HUES6 (cell line): ENCODE results near the gene FRA10AC1.

Experiments
- H3K27ac ChIP-seq: 2 replicates; pipeline ENCODE4 v1.7.0; 2013; ENCODE audit warnings: low read depth, mild to moderate bottlenecking, low read length, inconsistent platforms
- H3K27me3 ChIP-seq: 2 replicates; pipeline ENCODE4 v1.6.1; 2013; ENCODE audit warnings: low read length; ENCODE audit not compliant: control insufficient read depth, insufficient read depth
- H3K36me3 ChIP-seq: 2 replicates; pipeline ENCODE4 v1.6.1; 2013; ENCODE audit warnings: low read length; ENCODE audit not compliant: control insufficient read depth, insufficient read depth
- H3K4me1 ChIP-seq: 2 replicates; pipeline ENCODE4 v1.6.1; 2013; ENCODE audit warnings: low read length; ENCODE audit not compliant: control insufficient read depth, insufficient read depth
- H3K4me3 ChIP-seq: 2 replicates; pipeline ENCODE4 v1.5.1; 2013; ENCODE audit warnings: low read depth, low read length
- H3K9ac ChIP-seq: one replicate; pipeline ENCODE4 v1.6.1; 2013; ENCODE audit warnings: mild to moderate bottlenecking, low read length
- H3K9me3 ChIP-seq: 2 replicates; pipeline ENCODE4 v1.6.1; 2013; ENCODE audit warnings: low read depth, low read length; ENCODE audit not compliant: control insufficient read depth, insufficient read depth

The FRA10AC1 gene

GRCh38 chr10:93702210-93703001 lies at the start of gene FRA10AC1:
Gene FRA10AC1 (minus strand): TSS chr10:93702592. CDS start chr10:93700106, 2,486 bp downstream.
- Histone ChIP-seq H3K4me1 (peaks cover 15% of the 10 kb centered on the region; the same call in 1 of the 2 replicates), H3K36me3 (peaks cover 19% of the 10 kb centered on the region), H3K9me3 (no peaks in the 10 kb centered on the region), H3K27me3 (no peaks in the 10 kb centered on the region), H3K9ac (peak within 1 kb of the TSS; percentile 82), H3K27ac (peak within 1 kb of the TSS; percentile 40; the same call in 1 of the 2 replicates), H3K4me3 (peak within 1 kb of the TSS; percentile 77)

- no peaks in the 10 kb centered on the region for H3K36me3 ChIP-seq
- peaks cover 82% of the 10 kb centered on the region for H3K4me1 ChIP-seq
- no peak overlapping the region for H3K27ac ChIP-seq
- H3K9me3 ChIP-seq: no peaks in the 10 kb centered on the region
- H3K27me3 ChIP-seq: peaks cover 6% of the 10 kb centered on the region; the same call in 1 of the 2 replicates
- peak overlapping the region; percentile 47 for H3K4me3 ChIP-seq
- no peak overlapping the region for H3K9ac ChIP-seq
Measured at GRCh38 chr10:93751832-93752231, 49.4 kb upstream of the FRA10AC1 start.

- Histone ChIP-seq H3K36me3 (no peaks in the 10 kb centered on the region), H3K4me1 (peaks cover 79% of the 10 kb centered on the region), H3K9me3 (no peaks in the 10 kb centered on the region), H3K4me3 (peak overlapping the region; percentile 11), H3K27me3 (peaks cover under 1% of the 10 kb centered on the region; the same call in 1 of the 2 replicates), H3K27ac (no peak overlapping the region), H3K9ac (no peak overlapping the region)
Measured at GRCh38 chr10:93751124-93751523, 48.7 kb upstream of the FRA10AC1 start.

DNA sequence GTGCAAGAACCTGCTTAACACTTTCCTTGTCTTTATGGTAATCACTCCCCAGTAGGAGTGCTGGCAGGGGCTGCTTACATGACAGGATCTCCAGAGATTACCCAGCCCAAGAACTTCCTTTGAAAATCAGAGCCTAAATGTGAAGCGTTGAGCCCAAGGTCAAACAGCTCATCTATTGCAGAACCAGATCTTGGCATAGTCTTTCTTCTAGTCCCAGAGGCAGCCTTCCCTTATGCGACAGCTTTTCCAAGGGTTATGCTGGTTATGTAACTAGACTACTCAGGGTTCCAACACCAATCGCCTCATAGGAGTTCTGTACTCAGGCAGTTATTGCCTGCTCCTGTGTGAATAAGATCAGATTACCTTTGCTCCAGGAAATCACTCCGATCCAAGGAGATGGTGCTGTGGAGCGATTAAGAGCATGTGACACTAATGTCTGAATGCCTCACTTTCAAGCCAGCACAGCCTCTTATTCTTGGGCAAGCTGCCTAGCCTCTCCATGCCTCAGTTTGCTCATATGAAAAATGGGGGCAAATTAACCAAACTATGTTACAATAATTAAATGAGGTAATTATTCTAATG lies 46.9 kb upstream of the FRA10AC1 start:
- peak overlapping the region; percentile 23 for H3K4me3 ChIP-seq
- peak overlapping the region; percentile 30 for H3K9ac ChIP-seq
- no peaks in the 10 kb centered on the region for H3K27me3 ChIP-seq
- no peaks in the 10 kb centered on the region for H3K36me3 ChIP-seq
- peak overlapping the region; percentile 30; the same call in 1 of the 2 replicates for H3K27ac ChIP-seq
- H3K9me3 ChIP-seq: no peaks in the 10 kb centered on the region
- peaks cover 72% of the 10 kb centered on the region for H3K4me1 ChIP-seq

DNA sequence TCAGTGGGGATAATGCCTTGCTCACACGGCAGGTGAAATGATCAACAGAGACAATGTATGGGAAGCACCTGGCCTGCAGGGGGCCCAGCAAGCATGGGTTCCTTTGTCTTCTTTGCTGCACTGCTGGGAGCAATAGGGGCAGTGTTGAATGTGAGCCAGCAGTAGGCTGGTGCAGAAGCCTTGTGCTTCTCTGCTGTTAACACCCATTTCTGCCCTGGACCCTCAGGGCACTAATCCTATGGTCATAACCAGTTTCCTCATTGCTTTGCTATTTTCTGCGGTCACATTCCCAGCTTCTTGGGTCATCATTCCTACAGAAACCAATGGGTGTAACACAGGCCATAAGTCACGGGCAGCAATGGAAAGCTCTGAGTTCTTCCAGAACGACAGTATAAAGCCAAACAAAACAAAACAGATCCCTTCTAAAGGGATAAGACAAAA lies 44.5 kb upstream of the FRA10AC1 start:
- no peaks in the 10 kb centered on the region for H3K9me3 ChIP-seq
- no peak overlapping the region for H3K9ac ChIP-seq
- no peaks in the 10 kb centered on the region for H3K36me3 ChIP-seq
- H3K27me3 ChIP-seq: no peaks in the 10 kb centered on the region
- H3K4me3 ChIP-seq: no peak overlapping the region
- peaks cover 50% of the 10 kb centered on the region for H3K4me1 ChIP-seq
- H3K27ac ChIP-seq: peak overlapping the region; percentile 46; the same call in 1 of the 2 replicates

GRCh38 chr10:93745408-93746065 lies 43.1 kb upstream of the FRA10AC1 start:
- peaks cover 37% of the 10 kb centered on the region for H3K4me1 ChIP-seq
- H3K9ac ChIP-seq: no peak overlapping the region
- no peak overlapping the region for H3K27ac ChIP-seq
- no peaks in the 10 kb centered on the region for H3K9me3 ChIP-seq
- no peaks in the 10 kb centered on the region for H3K27me3 ChIP-seq
- no peaks in the 10 kb centered on the region for H3K36me3 ChIP-seq
- H3K4me3 ChIP-seq: no peak overlapping the region

- Histone ChIP-seq H3K4me3 (no peak overlapping the region), H3K36me3 (no peaks in the 10 kb centered on the region), H3K9me3 (no peaks in the 10 kb centered on the region), H3K4me1 (peaks cover 13% of the 10 kb centered on the region), H3K27me3 (no peaks in the 10 kb centered on the region), H3K27ac (no peak overlapping the region), H3K9ac (no peak overlapping the region)
Measured at GRCh38 chr10:93742633-93743349, 40.4 kb upstream of the FRA10AC1 start.

DNA sequence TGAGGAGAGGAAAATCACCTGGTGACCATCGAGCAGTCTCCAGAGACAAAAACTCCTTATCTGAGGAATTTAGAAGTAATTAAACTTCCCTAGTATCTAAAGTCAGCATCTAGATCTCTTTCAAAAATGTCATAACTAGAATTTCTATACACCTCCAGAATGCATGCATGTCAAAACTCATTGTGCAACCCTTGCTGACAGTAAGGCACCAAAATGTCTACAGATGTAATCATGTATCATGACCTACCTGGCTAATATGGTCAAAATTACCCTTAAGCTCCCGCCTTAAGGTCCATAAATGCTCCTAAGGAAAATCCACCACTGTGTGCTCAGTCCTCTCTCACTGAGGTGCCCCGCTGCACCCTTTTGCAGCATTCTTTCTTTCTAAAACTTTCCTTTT lies 39.0 kb upstream of the FRA10AC1 start:
- H3K9ac ChIP-seq: no peak overlapping the region
- no peaks in the 10 kb centered on the region for H3K27me3 ChIP-seq
- no peaks in the 10 kb centered on the region for H3K9me3 ChIP-seq
- no peaks in the 10 kb centered on the region for H3K36me3 ChIP-seq
- peaks cover 7% of the 10 kb centered on the region; the same call in 1 of the 2 replicates for H3K4me1 ChIP-seq
- H3K4me3 ChIP-seq: no peak overlapping the region
- no peak overlapping the region for H3K27ac ChIP-seq

GRCh38 chr10:93726024-93726423 lies 23.6 kb upstream of the FRA10AC1 start:
- Histone ChIP-seq H3K27me3 (peaks cover 4% of the 10 kb centered on the region; the same call in 1 of the 2 replicates), H3K36me3 (no peaks in the 10 kb centered on the region), H3K9ac (no peak overlapping the region), H3K4me1 (no peaks in the 10 kb centered on the region), H3K4me3 (no peak overlapping the region), H3K27ac (no peak overlapping the region), H3K9me3 (no peaks in the 10 kb centered on the region)

DNA sequence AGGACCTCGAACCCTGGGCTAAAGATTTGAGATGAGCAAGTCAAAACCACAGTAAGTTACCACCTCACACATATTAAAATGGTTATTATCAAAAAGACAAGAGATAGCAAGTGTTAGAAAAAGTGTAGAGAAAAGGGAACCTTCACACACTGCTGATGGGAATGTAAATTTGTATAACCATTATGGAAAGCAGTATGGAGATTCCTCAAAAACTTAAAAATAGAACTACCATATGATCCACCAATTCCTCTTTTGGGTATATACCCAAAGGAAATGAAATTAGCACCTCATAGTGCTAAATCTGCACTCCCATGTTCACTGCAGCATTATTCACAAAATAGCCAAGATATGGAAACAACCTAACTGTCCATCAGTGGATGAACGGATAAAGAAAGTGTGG lies 20.8 kb upstream of the FRA10AC1 start:
- Histone ChIP-seq H3K36me3 (no peaks in the 10 kb centered on the region), H3K9me3 (no peaks in the 10 kb centered on the region), H3K4me1 (peaks cover 15% of the 10 kb centered on the region), H3K27ac (no peak overlapping the region), H3K9ac (no peak overlapping the region), H3K27me3 (peaks cover 4% of the 10 kb centered on the region; the same call in 1 of the 2 replicates), H3K4me3 (no peak overlapping the region)
